NB4 (cell line): ENCODE data around the gene CAV2.

Experiments used
- CTCF ChIP-seq: IDR thresholded peaks from one replicate; pipeline ENCODE4 v1.5.1; 2012; ENCODE audit warnings: low read depth, low read length
- MAX ChIP-seq: IDR thresholded peaks from 2 replicates; pipeline ENCODE4 v1.6.1; 2011; ENCODE audit warnings: low read depth, low read length
- POLR2A ChIP-seq: IDR thresholded peaks from 2 replicates; pipeline ENCODE4 v1.6.1; 2011; ENCODE audit warnings: mild to moderate bottlenecking; ENCODE audit not compliant: insufficient read length; ENCODE audit errors: extremely low read depth

GRCh38 chr7:116524609-116525297, 25.2 kb downstream of the CAV2 start, which contains the start of gene CAV1:
- TF ChIP-seq CTCF (no peak), POLR2A (no peak), MAX (no peak)
